EL (cell line): ENCODE results near the gene PTPRN2.

Experiments
- DNase-seq: peaks from one replicate; pipeline ENCODE4 v3.0.0-alpha.2; 2016

PTPRN2 gene

GRCh38 chr7:158123214-158123613, 464.4 kb downstream of the PTPRN2 start:
- DNase-seq, result no peak

- DNase-seq, result no peak
Observed at GRCh38 chr7:158121441-158122045, 466.1 kb downstream of the PTPRN2 start.

GRCh38 chr7:158120716-158121115, 466.9 kb downstream of the PTPRN2 start:
- DNase-seq, result no peak

- no peak for DNase-seq
Observed at GRCh38 chr7:158120316-158120715, 467.3 kb downstream of the PTPRN2 start.

GRCh38 chr7:158117341-158118222, 470.0 kb downstream of the PTPRN2 start:
- DNase-seq, result no peak

GRCh38 chr7:158116235-158116634, 471.4 kb downstream of the PTPRN2 start:
- no peak for DNase-seq

- DNase-seq, result no peak
Observed at GRCh38 chr7:158114056-158114850, 473.4 kb downstream of the PTPRN2 start.

- DNase-seq, result no peak
Observed at GRCh38 chr7:158113321-158114025, 474.1 kb downstream of the PTPRN2 start.

- DNase-seq, result no peak
Observed at GRCh38 chr7:158112571-158113320, 474.9 kb downstream of the PTPRN2 start.

GRCh38 chr7:158111906-158112570, 475.6 kb downstream of the PTPRN2 start:
- DNase-seq, result no peak

- no peak for DNase-seq
Observed at GRCh38 chr7:158111049-158111751, 476.4 kb downstream of the PTPRN2 start.

GRCh38 chr7:158110661-158111048, 477.0 kb downstream of the PTPRN2 start:
- no peak for DNase-seq

GRCh38 chr7:158110034-158110590, 477.5 kb downstream of the PTPRN2 start:
- no peak for DNase-seq

- peak; percentile 1 for DNase-seq
Observed at GRCh38 chr7:158109364-158110033, 478.1 kb downstream of the PTPRN2 start.

- no peak for DNase-seq
Observed at GRCh38 chr7:158108646-158109293, 478.9 kb downstream of the PTPRN2 start.

GRCh38 chr7:158107806-158108205, 479.8 kb downstream of the PTPRN2 start:
- DNase-seq, result no peak

GRCh38 chr7:158106272-158106671, 481.4 kb downstream of the PTPRN2 start:
- no peak for DNase-seq

GRCh38 chr7:158103378-158103777, 484.2 kb downstream of the PTPRN2 start:
- no peak for DNase-seq

- no peak for DNase-seq
Observed at GRCh38 chr7:158102897-158103296, 484.7 kb downstream of the PTPRN2 start.
